Skin epidermis (tissue), 12 donors: Measurements from ENCODE around the gene IDH3G.

Experiments used
- H3K27ac ChIP-seq, 21 experiments: fragments of 200-600 bp; sonication (generic) in 11 of 21; one replicate each; pipeline ENCODE4 v1.5.0; 2020; ENCODE audit warnings: mild to moderate bottlenecking in 3 of 21, inconsistent platforms in 2 of 21, moderate library complexity in 2 of 21
- H3K4me3 ChIP-seq, 7 experiments: fragments of 200-600 bp; sonication (generic) in 2 of 7; one replicate each; pipeline ENCODE4 v1.5.0; 2020; ENCODE audit warnings: inconsistent platforms in 2 of 7, mild to moderate bottlenecking in 2 of 7, moderate library complexity in 1 of 7

IDH3G gene

DNA sequence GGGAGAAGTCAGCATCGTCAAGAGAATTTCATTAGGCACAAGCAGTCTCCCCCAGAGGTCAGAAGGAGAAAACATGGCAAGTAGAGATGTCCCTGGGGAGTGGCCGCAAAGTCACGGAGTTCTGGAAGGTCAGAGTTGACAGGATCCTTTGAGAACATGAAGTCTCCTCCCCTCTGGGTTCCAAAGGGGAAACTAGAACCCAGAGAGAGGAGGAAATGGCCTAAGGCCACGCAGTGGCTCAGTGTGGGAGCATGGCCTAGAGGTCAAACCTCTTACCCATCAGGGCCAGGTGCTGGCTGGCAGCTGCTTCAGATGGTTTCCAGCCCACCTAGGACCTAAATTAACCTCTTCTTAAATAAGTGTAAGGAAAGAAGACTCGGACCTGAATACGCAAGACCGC is 884 bp downstream of the IDH3G start:
- peak overlapping the region; percentile 59 to 80 (median 66) for H3K4me3 ChIP-seq
- peak overlapping the region; percentile 22 to 99 (median 93) for H3K27ac ChIP-seq

- H3K4me3 ChIP-seq: no peak overlapping the region
Measured at GRCh38 chrX:153792368-153792767, 1.8 kb downstream of the IDH3G start.

GRCh38 chrX:153791104-153791852 is 2.9 kb downstream of the IDH3G start:
- Histone ChIP-seq H3K4me3 (no peak overlapping the region), H3K27ac (no peak overlapping the region)

More at GRCh38 chrX:153792368-153792767, 1.8 kb downstream of the IDH3G start:
- no peak overlapping the region for H3K27ac ChIP-seq

DNA sequence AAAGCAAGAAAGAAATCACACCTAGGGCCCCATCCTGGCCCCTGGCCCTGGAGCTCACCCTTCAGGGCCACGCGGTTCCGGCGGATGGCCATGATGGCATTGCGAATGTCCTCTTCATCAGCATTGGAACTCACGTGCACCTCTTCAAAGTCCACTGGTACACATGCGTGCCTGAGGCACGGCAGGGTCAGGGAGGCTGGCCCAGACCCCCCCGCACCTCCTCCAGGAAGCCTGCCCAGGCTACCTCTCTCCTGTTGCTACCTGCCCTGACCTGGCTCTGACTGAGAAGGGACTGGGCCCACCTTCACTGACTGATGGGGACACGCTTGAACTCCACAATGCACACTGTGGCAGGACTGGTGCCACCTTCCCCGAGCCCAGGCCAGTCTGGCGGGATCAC is 4.5 kb downstream of the IDH3G start:
- H3K27ac ChIP-seq: no peak overlapping the region
- no peak overlapping the region for H3K4me3 ChIP-seq

GRCh38 chrX:153786669-153787068 is 7.5 kb downstream of the IDH3G start:
- Histone ChIP-seq H3K4me3 (no peak overlapping the region), H3K27ac (no peak overlapping the region)

DNA sequence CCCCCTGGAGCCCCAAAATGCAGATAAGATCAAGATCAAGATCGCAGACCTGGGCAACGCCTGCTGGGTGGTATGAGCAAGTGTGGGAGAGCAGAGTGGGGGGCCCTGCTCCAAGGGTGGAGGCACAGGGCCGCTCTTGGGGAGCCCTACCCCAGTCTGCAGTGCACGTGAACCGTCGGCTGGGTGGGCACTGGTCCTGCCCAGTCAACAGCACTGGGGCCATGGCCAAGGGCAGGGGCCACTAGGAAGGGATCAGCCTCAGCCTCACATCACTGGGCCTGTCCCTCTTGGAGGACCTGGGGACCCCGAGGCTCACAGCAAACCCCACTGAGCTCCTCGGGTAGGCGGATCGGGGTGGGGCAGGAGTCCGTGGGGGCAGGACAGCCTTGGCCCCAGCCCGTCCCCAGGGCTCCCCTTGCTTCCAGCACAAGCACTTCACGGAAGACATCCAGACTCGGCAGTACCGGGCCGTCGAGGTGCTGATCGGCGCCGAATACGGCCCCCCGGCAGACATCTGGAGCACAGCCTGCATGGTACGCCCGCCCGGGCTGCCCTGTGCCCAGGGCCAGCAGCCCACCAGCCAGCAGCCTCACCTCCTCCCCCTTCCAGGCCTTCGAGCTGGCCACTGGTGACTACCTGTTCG is 9.7 kb downstream of the IDH3G start:
- H3K27ac ChIP-seq: no peak overlapping the region
- no peak overlapping the region for H3K4me3 ChIP-seq

DNA sequence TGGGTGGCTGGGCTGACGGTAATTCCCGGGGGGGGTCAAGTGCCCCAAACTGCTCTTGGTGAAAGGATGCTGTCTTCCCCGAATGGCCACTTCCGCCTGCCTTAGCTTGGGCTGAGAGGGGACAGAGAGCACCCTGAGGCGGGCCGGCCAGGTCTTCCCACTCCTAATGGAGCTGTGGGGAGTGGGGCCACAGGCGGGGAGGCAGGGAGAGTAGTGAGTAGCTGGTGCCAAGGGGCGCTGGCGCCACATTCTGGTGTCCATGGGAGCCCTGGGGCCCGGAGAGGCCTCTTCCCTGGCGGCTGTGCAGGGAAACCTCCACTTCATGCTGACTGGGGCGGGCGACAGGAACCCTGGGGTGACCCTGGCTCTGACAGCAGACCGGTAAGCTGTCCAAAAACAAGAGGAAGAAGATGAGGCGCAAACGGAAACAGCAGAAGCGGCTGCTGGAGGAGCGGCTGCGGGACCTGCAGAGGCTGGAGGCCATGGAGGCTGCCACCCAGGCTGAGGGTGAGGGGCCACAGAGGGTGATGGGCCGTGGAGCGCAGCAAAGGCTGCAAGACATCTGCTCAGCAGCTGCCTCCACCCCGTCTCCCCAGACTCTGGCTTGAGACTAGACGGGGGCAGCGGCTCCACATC is 10.7 kb downstream of the IDH3G start:
- H3K4me3 ChIP-seq: no peak overlapping the region
- no peak overlapping the region for H3K27ac ChIP-seq

DNA sequence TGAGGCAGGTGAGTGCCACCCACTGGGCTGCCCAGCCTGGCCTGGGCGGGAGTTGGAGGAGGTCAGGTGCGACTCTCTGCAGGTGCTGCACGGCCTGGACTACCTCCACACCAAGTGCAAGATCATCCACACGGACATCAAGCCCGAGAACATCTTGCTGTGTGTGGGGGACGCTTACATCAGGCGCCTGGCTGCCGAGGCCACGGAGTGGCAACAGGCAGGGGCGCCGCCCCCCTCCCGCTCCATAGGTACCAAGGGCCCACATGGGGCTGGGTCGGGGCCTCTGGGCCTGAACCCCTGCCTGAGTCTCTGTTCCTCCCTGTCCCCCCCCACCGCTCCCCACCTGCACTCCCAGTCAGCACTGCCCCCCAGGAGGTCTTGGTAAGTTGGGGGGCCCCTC is 11.3 kb downstream of the IDH3G start:
- Histone ChIP-seq H3K27ac (no peak overlapping the region), H3K4me3 (no peak overlapping the region)

DNA sequence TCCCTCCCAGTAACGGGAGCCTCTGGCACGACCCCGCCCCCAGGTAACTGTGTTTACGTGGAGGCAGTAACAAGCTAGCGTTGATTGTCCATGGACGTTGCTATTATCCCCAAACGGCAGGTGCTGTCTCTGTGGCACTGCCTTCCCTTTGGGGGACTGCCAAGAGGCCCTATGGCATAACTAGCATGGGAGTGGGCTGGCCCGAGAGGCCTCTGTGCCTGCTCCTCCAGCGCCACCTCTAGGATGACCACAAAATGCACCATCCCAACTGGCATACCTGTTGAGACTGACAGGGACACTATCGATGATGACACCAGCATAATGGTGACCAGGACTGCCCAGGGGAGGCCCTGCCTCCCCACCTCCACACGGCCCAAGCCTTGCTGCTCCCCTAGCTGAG is 11.9 kb downstream of the IDH3G start:
- no peak overlapping the region for H3K27ac ChIP-seq
- H3K4me3 ChIP-seq: no peak overlapping the region

- Histone ChIP-seq H3K27ac (peak overlapping the region in 1 of 21 experiments; percentile 12), H3K4me3 (no peak overlapping the region)
Measured at GRCh38 chrX:153781428-153782047, 12.6 kb downstream of the IDH3G start.

DNA sequence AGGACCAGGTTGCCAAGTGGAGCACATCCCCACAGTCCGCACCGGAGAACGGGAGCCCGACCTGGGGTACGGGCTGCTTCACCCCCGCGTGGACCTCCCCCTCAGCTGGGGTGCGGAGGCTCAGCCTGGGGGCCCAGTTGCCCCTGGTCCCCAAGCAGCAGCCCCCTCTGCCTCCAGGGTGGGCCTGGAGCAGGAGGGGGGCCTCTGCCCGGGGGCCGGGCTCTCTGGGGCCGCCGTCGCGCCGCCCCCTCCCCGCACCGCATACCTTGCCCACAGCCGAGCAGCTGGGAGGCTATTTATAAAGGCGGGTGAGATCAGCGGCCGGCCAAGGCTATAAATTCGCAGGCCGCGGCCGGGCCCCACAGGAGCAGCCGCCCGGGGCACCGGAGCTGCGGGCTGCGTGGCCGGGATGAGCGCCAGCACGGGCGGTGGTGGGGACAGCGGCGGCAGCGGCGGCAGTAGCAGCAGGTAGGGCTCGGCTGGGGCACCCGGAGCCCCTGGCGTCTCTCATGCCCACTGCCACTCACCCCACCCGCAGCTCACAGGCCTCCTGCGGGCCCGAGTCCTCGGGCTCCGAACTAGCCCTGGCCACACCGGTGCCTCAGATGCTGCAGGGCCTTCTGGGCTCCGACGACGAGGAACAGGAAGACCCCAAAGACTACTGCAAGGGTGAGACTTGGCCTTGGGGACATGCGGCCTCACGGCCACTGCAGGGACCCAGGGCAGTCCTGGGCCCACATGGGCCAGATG is 13.3 kb downstream of the IDH3G start, which contains the start of gene SRPK3:
Gene SRPK3, plus strand, starts transcription at position 364 of the 750 bp plus-strand sequence. Its CDS starts 46 bp downstream, at position 410.
- Histone ChIP-seq H3K27ac (peak within 1 kb of the TSS in 2 of 21 experiments; percentile 12 to 36), H3K4me3 (no peak within 1 kb of the TSS)

DNA sequence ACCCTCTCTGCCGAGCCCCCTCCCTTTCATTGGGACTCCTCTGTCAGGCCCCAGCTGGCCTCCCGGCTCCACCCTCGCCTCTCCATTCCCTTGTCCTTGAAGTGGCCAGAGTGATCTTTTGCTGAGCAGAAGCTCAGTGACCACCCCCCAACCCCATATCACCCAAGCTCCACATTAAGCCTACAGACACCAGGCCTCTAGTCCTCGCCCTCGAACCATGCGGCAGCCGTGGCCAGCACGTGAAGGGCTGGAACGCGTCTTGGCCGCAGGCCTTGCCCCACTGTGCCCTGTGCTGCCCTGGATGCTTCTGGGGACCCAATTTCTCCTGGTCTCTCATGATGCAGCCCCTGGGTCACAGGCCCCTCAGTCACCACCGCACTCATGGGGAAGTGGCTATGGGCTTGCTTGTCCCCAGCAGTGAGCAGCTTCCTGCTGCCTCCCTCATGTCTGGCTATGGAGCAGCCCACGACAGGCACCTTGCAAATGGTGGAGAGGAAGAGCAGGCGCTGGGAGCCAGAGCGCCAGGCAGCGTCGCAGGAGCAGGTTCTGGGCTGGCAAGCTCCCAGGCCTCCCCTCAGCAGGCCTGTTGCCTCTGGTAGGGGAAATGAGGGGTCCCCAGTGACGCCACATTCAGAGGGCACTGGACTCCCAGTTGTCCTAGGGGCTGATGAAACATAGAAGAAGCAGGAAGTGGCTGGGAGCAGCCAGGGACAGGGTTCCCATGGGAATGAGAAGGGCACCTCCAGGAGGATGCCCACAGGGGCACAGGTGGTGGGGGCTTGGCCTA is 14.1 kb downstream of the IDH3G start:
- no peak overlapping the region for H3K27ac ChIP-seq

DNA sequence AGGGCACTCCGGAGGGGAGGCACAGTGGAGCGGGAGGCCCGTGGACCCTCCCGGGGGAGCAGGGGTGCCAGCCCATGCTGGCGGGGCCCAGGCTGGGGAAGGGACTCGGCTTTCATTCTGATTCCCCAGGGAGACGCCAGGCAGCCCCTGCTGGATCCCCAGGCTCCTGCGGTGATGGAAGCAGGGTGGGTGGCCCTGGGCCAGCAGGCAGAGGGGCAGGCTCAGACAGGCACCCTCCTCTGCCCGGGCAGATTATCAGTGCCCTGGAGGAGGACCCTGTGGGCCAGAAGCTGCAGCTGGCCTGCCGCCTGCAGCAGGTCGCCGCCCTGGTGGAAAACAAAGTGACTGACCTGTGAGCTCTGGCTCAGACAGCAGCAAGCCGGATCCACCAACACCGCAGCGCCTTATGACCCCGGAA is 15.5 kb downstream of the IDH3G start:
- no peak overlapping the region for H3K4me3 ChIP-seq
- H3K27ac ChIP-seq: peak overlapping the region in 1 of 21 experiments; percentile 21

More for the DNA sequence above, 14.1 kb downstream of the IDH3G start:
- no peak overlapping the region for H3K4me3 ChIP-seq

GRCh38 chrX:153778181-153778580 is 16.0 kb downstream of the IDH3G start:
- peak overlapping the region in 1 of 21 experiments; percentile 21 for H3K27ac ChIP-seq
- no peak overlapping the region for H3K4me3 ChIP-seq

- no peak overlapping the region for H3K4me3 ChIP-seq
- H3K27ac ChIP-seq: peak overlapping the region in 1 of 21 experiments; percentile 21
Measured at GRCh38 chrX:153777261-153778090, 16.7 kb downstream of the IDH3G start.

- no peak overlapping the region for H3K27ac ChIP-seq
- no peak overlapping the region for H3K4me3 ChIP-seq
Measured at GRCh38 chrX:153776611-153777045, 17.5 kb downstream of the IDH3G start.

DNA sequence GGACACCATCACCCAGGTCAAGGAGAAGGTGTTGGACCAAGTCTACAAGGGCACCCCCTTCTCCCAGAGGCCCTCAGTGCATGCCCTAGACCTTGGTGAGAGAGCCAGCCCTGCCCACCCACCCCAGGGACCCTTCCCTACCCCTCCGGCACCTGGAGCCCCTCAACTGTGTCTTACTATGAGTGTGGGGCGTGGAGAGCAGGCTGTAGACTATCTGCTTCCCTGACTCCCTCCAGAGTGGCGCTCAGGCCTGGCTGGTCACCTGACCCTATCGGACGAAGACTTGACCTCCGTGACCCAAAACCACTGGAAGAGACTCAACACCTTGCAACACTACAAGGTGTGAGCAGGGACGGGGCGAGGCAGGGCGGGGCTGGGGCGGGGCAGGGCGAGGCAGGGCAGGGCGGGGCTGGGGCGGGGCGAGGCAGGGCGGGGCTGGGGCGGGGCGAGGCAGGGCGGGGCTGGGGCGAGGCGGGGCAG is 18.0 kb downstream of the IDH3G start:
- Histone ChIP-seq H3K4me3 (no peak overlapping the region), H3K27ac (no peak overlapping the region)
